ENCODE data around the gene ZNF280A.

ZNF280A gene, protein sequence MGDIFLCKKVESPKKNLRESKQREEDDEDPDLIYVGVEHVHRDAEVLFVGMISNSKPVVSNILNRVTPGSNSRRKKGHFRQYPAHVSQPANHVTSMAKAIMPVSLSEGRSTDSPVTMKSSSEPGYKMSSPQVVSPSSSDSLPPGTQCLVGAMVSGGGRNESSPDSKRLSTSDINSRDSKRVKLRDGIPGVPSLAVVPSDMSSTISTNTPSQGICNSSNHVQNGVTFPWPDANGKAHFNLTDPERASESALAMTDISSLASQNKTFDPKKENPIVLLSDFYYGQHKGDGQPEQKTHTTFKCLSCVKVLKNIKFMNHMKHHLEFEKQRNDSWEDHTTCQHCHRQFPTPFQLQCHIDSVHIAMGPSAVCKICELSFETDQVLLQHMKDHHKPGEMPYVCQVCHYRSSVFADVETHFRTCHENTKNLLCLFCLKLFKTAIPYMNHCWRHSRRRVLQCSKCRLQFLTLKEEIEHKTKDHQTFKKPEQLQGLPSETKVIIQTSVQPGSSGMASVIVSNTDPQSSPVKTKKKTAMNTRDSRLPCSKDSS

DNA sequence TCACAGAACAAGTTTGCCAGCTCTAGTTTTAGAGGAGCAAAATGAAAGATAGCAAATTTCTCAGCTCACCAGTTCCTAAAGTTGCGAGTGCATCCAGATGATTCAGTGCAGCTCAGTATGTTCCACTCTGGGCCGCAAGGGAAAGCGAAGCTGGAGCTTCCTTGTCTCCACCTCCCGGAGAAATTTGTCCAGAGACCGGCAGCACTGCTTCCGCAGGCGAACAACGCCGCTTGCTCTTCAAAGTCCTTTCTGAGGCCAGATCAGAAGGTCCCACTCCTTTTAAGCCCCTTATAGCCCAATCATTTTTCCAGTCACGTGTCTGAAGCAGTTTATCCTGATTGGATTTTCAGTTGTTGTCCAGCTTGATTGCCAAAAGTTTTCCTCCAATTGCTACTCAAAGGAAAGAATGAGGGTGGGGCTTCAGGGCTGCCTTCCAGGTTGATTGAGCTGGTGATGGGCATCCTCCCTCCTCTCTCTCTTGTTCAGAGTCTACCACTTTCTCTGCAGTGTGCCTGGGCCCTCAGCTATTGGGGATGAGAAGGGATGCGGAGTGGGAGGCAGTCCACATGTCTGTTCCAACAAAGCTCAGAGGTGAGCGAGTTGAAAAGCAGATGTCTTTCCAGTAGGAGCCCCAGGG is at the start of gene ZNF280A:
Gene ZNF280A (minus strand): TSS at position 251 of the 637 bp plus-strand sequence. CDS start 4,640 bp downstream, outside the sequence.
- no peak for DNase-seq (ENCODE audit: low spot score)

DNA sequence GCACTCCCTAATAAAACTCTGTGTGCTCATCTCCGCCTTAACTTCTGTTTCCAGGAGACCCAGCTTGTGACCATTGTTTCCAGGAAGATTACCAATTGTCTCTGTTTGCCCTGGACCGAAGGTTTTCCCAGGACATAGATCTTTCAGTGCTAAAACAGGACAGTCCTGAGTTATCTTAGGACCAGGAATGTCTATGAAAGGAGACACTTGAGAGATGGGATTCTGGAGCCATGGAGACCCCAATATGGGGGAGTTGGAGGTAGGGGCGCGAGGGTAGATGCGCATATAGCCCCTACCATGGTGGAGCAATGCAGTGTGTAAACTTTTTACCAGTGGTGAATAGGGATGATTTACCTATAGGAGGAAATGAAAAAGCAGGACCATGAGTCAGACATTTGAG is 49.1 kb upstream of the ZNF280A start:
- DNase-seq (ENCODE audit: low spot score), result no peak

DNA sequence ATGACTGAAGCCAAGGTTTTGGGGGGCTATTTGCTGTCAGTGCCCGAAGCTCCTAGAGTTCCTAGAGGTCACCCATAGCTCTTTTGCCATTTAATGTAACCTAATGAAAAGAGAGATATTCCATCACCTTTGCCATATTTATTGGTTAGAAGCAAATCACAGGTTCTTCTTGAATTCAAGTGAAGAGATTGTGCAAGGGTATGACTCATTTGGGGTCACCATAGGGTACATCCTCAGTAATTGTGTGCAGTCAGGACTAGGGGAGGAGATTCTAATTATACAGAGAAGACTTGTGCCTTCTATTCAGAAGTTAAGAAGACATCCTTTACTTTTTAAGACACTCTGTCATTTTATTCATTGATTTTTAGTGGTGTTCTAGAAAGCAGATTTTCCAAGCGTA is 45.9 kb upstream of the ZNF280A start:
- no peak for DNase-seq (ENCODE audit: low spot score)

DNA sequence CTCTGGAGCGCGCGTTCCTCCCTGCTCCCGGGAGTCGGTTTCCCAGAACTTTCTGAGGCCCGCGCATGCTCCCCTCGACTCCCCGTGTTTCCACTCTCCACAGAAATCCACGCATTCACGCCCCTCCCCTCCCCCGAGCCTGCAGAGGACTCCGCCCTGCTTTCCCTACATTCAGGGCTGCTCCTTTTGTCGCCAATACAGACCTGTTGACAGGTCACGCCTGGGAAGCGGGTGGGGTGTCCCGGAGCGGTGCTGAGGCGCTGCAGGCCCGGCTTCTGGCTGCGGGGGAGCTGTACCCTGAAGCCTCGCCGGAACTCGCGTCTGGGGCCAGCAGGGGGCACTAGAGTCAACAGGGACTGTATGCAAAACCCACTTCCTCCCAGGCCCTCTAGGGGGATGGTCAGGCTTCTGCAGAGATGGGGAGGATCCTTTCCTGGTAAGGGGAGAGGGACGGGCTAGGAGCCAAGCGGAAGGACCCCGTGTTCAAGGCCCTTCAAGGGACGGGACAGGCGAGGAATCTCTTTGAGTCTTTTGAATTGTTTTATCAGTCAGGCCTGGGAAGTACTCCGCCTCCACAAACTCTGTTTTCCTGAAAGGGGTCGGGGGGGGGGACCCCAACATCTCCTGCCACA is 39.0 kb upstream of the ZNF280A start, which contains the start of gene PRAME:
Gene PRAME (minus strand): TSS at position 294 of the 632 bp plus-strand sequence. CDS start 2,433 bp downstream, outside the sequence.
- peak; percentile 59 for DNase-seq (ENCODE audit: low spot score)

DNA sequence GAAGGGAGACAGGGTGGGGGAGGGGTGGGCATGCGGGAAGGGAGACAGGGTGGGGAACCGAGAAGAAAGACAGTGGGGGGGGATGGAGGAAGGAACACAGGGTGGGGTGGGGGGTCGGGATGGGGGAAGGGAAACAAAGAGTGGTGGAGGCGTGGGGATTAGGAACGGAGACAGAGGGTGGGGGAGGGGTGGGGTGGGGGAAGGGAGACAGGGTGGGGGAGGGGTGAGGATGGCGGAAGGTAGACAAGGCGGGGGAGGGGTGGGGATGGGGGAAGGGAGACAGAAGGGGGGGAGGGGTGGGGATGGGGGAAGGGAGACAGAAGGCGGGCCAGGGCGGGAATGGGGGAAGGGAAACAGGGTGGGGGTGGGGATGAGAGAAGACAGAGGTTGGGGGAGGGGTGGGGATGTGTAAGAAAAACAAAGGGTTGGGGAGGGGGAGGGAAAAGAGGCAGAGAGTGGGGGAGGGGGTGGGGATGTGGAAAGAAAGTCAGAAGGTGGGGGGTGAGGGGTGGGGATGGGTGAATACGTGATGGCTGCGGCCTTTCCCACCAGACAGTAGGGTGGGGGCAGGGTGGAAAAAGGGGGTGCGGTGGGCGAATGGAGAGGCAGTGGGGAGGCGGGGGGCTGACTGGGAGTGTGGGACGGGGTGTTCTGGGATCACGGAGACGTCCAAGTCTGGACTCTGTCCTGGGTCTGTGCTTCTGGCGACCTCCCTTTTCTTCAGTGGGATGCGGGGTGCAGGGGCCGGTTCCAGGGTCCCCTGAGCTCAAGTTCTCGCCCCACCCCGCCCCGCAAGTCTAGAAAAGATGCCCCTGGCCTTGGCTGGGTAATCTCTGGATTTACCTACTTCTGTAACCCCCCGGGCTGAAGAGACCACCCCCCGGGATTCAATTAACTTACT is 38.3 kb upstream of the ZNF280A start:
- no peak for DNase-seq (ENCODE audit: low spot score)

DNA sequence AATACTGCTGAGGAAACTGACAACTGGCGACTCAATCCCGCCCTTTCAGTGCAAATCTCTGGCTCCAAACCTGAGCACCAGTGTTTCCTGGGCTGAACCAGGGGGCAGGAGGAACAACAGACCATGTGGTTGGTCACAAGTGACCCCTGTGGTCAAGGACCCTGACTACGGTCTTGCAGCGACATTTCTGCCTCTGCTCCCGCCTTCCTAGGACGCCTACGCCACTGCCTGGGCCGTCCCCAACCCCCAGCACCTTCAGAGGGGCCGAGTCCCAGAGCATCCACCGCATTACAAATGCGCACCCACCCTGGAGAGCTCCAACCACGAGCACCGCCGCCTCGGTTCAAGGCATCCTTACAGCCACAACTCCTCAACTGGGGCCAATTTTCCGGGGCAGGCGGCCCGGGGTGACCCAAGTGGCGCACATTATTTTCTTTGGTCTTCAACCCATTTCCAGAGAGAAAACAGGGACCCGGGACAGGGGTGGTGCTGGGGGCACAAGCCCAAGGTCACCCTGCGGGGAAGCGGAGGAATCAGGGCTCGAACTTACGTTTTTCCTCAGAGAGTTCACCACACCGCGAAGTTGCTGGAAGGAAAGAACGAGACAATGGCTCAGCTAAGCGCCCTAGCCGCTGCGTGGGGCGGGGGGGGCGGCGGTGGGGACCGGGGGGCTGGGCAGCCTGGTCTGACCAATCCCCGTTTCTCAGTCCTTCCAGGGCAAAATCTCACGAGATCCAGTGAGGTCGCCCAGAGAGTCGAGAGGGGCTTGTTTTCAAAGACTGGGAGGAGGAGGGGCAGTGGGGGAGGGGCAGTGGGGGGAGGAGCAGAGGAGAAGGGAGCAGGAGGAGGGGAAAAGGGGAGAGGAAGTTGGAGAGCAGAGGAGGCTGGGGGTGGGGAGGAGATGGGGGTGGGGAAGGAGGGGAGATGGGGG is 37.2 kb upstream of the ZNF280A start:
- DNase-seq (ENCODE audit: low spot score), result no peak

DNA sequence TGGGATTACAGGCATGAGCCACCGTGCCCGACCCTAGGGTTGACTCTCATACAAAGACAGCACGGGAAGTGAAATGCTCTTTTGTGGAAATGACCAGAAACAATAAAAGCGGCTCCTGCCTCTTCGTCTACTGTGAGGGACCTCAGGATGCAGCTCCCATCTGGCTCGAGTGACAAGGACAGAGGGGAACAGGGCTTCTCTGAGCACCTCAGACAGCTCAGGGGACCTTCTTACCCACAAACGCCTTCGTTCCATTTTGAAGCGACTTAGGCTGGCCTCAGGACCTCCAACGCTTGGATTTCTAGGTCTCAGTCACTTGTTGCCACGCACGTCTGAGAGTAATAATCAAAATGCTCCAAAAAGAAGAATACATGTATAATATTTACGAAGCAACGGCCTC is 36.5 kb upstream of the ZNF280A start:
- DNase-seq (ENCODE audit: low spot score), result no peak

DNA sequence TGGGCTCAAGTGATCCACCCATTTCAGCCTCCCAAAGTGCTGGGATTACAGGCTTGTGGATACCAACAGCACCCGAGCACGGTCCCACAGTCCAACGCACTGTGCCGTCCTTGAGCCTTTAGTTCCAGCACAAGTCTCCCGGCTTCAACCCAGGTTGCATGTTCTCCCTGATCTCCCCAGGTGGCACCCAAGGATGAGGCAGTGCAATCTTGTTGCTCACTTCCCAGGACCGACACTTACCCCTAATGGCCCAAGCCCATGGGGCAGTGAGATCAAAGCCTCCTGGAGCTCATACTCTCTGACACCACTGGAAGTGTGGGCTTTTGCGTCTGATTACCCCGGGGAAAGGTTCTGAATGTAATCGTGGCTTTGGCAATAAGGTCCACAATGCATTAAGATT is 35.5 kb upstream of the ZNF280A start:
- no peak for DNase-seq (ENCODE audit: low spot score)

DNA sequence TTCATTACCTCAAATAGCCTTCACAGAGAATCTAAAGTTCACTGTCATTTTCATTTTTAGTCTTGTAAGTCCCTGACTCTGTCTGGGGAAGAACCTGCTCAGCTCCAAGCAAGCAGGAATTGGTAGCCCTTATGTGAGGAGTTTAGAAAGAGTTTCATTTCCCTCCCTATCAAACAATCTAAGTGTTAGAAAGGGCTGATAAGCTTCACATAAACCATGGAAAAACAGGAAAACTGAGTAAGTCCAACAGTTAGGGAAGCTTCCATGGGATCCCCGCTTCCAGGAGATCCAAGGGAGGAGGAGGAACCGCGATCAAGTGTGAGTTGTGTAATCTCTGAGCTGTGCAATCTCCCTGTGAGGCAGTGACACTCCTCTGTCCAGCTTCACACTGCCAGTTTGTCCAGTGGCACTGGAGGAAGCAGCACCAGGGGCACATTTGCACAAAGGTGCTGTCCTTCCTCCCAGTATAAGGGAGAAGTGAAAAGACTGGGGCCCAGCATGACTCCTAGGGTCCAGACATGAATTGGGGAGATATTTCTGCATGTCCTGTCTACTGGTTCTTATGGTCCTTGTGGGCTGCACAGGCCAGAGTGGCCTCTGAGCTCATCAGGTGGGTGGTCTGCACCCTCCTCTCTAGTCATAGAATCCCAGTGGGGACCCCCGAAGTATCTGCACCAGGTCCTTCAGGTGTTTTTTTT is 34.7 kb upstream of the ZNF280A start:
- no peak for DNase-seq (ENCODE audit: low spot score)

DNA sequence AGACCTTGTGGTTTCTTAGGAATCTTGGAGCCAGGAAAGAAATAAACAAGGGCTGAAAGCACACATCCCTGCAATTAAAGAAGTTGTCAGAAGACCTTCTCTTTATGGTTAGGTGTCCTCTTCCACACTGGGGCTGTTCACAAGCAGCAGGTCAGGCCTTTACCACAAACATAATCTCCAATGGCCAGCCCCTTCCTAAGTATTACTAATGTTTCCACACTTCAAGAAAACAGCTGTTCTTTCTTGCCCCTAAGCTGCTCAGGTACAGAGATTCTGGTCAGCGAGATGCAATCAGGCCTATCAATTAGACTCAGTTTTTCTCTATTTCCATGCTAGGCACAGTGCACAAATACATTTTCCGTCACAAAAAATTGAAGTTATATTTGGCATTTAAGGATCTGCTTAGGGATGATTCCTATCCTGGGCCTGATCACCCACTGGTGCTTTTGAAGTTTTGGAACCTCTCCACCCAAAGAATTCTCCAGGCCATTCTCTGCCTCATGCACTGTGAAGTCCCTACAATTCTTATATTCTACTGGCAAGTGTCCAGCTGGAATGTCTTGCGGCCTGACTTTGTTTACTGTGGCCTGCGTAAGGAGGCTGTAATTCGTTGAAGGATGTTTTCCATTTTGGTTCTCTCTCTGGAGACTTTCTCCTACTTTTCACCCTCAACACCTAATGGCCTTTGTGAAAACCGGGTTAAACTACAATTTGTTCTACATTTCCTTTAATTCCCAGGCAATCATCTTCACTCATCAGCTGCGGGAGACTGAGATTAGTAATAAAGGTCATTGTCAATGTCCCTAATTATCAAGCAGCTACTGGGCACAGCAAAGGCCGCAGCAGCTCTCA is 33.9 kb upstream of the ZNF280A start:
- DNase-seq (ENCODE audit: low spot score), result no peak

DNA sequence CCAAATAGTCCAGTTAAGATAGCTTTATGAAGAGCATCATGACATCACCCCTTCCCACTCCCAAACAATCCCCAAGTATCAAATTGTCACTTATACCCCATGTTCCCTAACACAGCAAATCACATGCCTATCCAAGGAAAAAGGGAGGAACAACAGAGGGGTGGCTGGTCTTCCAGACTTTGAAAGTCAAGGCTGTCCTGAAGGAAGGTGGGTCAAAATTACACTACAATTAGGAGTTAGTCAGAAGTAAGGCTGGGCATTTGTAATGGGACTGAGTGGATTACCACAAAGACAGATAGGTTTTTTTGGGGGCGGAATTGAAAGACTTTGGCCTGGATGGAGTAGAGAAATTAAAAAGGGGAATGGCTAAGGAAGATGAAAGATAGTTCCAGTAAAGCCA is 33.1 kb upstream of the ZNF280A start:
- no peak for DNase-seq (ENCODE audit: low spot score)

DNA sequence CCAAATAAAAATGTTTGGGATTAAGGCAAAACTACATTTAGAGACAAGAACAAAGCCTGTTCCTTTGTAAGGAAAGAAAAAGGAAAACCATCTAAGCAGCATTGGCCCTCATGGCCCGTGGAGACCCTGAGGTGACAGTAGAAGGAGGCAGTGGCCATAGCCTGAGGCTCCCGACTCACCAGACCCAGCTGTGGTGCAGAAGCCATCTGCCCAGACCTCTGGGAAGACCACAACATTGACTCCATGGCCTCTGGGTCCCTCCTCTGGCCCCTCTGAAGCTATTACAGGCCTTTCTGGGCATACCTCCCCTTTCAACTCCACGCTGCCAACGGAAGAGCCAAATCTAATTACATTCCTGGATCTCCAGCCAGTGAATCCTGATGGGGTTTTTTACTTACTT is 32.6 kb upstream of the ZNF280A start:
- DNase-seq (ENCODE audit: low spot score), result no peak

DNA sequence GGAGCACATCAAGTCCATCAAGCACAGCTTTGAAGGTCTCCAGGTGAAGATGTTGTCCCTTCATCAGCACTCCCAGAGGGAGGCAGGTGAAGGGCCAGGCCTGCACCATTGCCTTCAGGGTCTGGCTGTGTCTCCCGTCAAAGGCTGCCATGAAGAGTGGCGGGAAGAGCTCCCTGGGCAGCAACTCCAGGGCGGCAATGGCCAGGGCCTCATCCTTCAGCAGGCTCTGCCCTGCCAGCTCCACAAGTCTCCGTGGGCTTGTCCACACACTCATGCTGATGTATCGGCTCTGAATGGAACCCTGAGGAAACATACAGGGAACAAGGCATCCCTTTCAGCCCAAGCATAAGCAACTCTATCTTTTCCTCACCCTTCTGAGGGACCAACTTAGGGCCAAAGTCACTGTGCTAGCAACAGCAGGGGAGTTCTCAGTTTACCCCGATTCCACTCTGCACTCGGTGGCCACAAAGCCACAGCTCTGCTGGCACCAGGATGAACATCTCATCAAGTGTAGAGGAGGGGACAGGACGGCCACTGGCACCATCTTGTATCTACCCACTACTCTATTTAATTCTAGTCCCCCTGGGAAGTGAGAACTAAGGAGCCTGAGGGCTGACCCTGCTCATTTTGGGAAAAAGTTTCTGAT is 30.8 kb upstream of the ZNF280A start:
- no peak for DNase-seq (ENCODE audit: low spot score)

DNA sequence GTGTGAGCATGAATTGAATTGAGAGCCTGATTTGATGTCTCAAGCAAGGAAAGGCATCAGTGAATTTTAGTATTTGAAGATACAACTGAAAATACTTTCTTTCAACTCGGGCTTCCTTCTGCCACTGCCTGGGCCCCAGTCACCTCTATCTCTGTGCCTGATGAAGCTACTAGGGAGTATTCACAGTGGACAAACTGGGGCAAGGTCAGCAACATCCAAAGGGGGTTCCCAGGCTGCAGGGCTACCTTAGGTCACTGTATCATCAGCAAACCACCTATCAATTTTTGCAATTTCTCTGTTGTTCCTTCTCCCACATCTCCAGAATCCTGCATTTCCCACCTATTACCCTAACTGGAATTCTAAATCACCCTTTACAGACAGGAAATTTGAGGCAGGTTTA is 28.8 kb upstream of the ZNF280A start:
- no peak for DNase-seq (ENCODE audit: low spot score)

DNA sequence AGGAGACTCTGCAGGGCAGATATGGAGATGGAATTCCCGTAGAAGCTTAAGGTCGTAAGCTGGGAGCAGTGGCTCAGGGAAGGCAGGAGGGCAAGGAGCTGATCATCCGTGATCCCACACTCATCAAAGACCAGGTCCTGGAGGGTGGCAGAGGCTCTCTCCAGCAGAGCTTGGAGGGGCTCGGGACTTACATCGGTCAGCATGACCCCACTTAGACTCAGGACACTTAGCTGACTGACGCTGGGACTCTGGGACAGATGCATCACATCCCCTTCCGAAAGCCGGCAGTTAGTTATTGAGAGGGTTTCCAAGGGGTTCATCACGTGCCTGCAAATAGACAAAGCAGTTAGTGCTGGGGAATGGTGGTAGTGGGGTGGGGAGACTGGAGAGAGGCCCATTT is 28.2 kb upstream of the ZNF280A start:
- no peak for DNase-seq (ENCODE audit: low spot score)

DNA sequence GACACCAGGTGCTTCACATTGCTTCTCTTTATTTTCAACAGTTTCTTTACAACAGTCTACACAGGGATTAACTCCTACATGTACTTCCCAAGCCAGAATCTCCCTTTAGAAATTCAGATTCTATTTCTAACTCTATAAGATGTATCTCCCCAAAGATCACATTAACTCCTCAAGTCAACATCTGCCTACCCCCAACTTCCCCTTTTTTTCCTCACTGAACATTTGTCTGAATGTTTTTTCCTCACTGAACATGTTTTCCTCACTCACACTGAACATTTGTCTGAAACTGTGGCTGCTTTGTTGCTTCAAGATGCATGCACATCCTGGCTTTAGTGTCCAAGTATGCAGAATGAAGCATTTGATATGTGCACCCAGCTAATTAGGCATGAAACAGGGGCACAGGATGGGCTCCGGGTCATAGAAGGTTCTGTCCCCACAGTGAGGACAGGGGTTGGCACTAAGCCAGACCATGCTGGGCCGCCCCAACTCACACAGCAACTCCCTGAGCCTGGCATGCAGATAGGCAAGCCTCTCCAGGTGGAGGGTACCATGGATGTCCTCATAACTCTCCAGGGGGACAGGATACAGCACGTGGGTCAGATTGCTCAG is 27.7 kb upstream of the ZNF280A start:
- DNase-seq (ENCODE audit: low spot score), result no peak

DNA sequence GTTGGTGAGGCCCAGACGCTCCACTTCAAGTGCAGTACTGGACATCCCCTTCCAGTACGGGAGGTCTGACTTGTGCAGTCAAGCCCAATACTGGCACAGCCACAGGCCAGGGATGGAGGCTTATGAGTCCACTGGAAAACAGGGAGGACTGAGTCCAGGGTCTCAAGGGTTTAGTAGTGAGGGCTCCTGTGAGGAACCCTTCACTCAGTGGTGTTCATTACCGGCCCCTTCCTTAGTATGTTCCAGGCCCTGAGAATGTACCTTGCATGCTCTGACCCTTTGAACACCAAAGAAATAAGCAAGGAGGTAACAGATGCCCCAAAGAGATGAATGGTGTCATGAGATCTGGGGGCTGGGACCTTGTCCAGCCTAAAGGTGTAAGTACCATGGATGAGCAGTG is 27.2 kb upstream of the ZNF280A start:
- no peak for DNase-seq (ENCODE audit: low spot score)

DNA sequence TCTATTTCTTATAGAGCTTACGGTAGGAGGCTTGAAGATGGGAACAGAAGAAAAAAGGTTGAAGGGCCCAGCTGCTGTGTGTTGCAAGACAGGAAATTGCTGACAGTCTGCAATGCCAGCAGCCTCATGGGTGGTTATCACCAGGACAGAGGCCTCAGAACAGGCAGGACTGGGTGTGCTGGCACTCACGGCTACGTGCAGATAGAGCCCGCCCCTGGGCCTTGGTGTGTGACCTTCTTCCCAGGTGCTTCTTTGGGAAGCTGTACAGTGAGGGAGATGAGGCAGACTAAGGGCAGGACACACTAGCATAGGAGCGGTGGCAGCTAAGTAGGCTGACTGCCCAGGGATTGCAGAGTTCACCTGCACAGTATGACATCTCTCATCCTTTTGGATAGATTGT is 26.4 kb upstream of the ZNF280A start:
- no peak for DNase-seq (ENCODE audit: low spot score)
